ENCODE results near the gene NPRL2.
A peak's percentile ranks its signal among the peaks of the same experiment; 100 is the strongest.
"Not testable (repeated sequence)": the region's sequence is repeated elsewhere in the genome, so short reads cannot be mapped to it uniquely, and the experiment has no call there.

The NPRL2 gene

GRCh38 chr3:50327129-50327528 lies 23.4 kb downstream of the NPRL2 start:
- DNase-seq (ENCODE audit: low read depth): no peak

GRCh38 chr3:50326182-50326541 lies 24.4 kb downstream of the NPRL2 start:
- DNase-seq (ENCODE audit: low read depth): no peak

GRCh38 chr3:50325497-50326181 lies 24.9 kb downstream of the NPRL2 start:
- DNase-seq (ENCODE audit: low read depth): no peak

- no peak for DNase-seq (ENCODE audit: low read depth)
Observed at GRCh38 chr3:50325113-50325480, 25.5 kb downstream of the NPRL2 start.

GRCh38 chr3:50324351-50325112 lies 26.0 kb downstream of the NPRL2 start:
- DNase-seq (ENCODE audit: low read depth): no peak

GRCh38 chr3:50323614-50324199 lies 26.9 kb downstream of the NPRL2 start:
- DNase-seq (ENCODE audit: low read depth): no peak

GRCh38 chr3:50323092-50323600 lies 27.4 kb downstream of the NPRL2 start:
- no peak for DNase-seq (ENCODE audit: low read depth)

GRCh38 chr3:50322386-50323091 lies 28.0 kb downstream of the NPRL2 start, which contains the start of gene HYAL2:
HYAL2 (minus strand) TSS chr3:50322745; CDS start chr3:50320489, 2,256 bp downstream.
- DNase-seq (ENCODE audit: low read depth): no peak

- DNase-seq (ENCODE audit: low read depth): no peak
Observed at GRCh38 chr3:50322115-50322385, 28.5 kb downstream of the NPRL2 start.

GRCh38 chr3:50321336-50322114 lies 29.1 kb downstream of the NPRL2 start:
- peak; percentile 82 for DNase-seq (ENCODE audit: low read depth)

GRCh38 chr3:50320853-50321335 lies 29.7 kb downstream of the NPRL2 start:
- DNase-seq (ENCODE audit: low read depth): no peak

- DNase-seq (ENCODE audit: low read depth): no peak
Observed at GRCh38 chr3:50319894-50320625, 30.5 kb downstream of the NPRL2 start.

- no peak for DNase-seq (ENCODE audit: low read depth)
Observed at GRCh38 chr3:50319181-50319893, 31.2 kb downstream of the NPRL2 start.

- DNase-seq (ENCODE audit: low read depth): no peak
Observed at GRCh38 chr3:50318615-50319014, 32.0 kb downstream of the NPRL2 start.

GRCh38 chr3:50318163-50318562 lies 32.4 kb downstream of the NPRL2 start:
- no peak for DNase-seq (ENCODE audit: low read depth)

GRCh38 chr3:50317300-50317699 lies 33.3 kb downstream of the NPRL2 start:
- DNase-seq (ENCODE audit: low read depth): no peak

GRCh38 chr3:50316657-50317242 lies 33.8 kb downstream of the NPRL2 start:
- DNase-seq (ENCODE audit: low read depth): no peak

GRCh38 chr3:50314816-50315215 lies 35.8 kb downstream of the NPRL2 start:
- no peak for DNase-seq (ENCODE audit: low read depth)

GRCh38 chr3:50314342-50314741 lies 36.2 kb downstream of the NPRL2 start:
- DNase-seq (ENCODE audit: low read depth): no peak

- not testable (repeated sequence) for DNase-seq (ENCODE audit: low read depth)
Observed at GRCh38 chr3:50312041-50312440, 38.5 kb downstream of the NPRL2 start.

All from stromal cell of bone marrow (primary cell).